Adipose tissue (tissue), 3 donors: Measurements from ENCODE around the gene IRAK3. TPM values are rescaled to one million over a fixed set of nuclear protein-coding genes. Genes with fewer than 3 reads are reported as not detected.

ENCODE experiments used
- H3K27ac ChIP-seq: one replicate; pipeline ENCODE4 v1.5.1; 2013; ENCODE audit warnings: low read depth, low read length
- WGBS, 3 donors: extraction: QIAGEN DNeasy Blood & Tissue Kit; methylation state at CpG; one replicate each; pipeline ENCODE4 v1.1.7; 2013; 5-methylcytosine and 5-hydroxymethylcytosine counted together
- polyA plus RNA-seq, 3 donors: library from polyadenylated mRNA; stranded (reverse); fragments of 200-250 nt; gene quantifications; one replicate each; pipeline ENCODE4 v1.2.3, GENCODE V29; 2013
- donor health status: healthy with polysubstance abuse.
- donor health status: Bipolar disorder and iron deficiency.
- donor health status: healthy.

The IRAK3 gene, protein sequence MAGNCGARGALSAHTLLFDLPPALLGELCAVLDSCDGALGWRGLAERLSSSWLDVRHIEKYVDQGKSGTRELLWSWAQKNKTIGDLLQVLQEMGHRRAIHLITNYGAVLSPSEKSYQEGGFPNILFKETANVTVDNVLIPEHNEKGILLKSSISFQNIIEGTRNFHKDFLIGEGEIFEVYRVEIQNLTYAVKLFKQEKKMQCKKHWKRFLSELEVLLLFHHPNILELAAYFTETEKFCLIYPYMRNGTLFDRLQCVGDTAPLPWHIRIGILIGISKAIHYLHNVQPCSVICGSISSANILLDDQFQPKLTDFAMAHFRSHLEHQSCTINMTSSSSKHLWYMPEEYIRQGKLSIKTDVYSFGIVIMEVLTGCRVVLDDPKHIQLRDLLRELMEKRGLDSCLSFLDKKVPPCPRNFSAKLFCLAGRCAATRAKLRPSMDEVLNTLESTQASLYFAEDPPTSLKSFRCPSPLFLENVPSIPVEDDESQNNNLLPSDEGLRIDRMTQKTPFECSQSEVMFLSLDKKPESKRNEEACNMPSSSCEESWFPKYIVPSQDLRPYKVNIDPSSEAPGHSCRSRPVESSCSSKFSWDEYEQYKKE
- 10 to 100 TPM in 2 of 3 donors, 1 to 10 TPM in 1; 1.9 to 17.0 (median 14.5) TPM for polyA plus RNA-seq

DNA sequence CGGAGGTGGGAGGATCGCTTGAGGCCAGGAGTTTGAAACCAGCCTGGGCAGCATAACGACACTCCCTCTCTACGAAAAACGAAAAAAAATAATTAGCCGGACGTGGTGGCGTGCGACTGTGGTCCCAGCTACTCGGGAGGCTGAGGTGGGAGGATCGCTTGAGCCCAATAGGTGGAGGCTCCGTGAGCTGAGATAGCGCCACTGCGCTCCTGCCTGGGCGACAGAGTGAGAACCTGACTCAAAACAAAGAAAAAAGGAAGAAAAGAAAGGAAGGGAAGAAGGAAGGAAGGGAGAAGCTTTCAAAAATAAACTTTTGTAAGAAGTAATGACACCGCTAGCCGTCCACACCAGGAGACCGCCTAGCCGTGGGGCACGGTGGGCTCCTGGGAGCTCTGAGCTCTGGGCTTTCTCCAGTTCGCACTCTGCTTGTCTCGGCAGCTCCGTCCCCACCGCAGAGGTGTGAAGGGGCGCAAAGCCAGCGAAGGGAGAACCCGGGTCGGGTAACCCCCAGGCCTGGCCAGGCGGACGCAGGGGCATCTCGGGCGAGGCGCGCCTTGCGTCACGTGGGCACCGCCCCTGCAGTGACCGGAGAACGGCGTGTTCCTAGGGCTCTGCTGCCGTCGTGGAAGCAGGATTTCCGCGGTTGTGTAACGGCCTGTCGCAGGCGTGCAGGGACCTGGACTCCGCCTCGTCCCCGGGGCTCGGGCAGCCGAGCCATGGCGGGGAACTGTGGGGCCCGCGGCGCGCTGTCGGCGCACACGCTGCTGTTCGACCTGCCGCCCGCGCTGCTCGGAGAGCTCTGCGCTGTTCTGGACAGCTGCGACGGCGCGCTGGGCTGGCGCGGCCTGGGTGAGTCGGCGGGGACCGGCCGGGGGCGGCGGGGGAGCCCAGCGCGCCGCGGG lies at the start of gene IRAK3:
IRAK3 (plus strand) TSS at position 631 of the 902 bp plus-strand sequence; CDS start at position 717, 86 bp downstream.
- WGBS, 3 donors: 15 to 17% (median 16%) methylated on average over 81 to 82 of the region's 82 CpGs
- peak within 1 kb of the TSS; percentile 80 for H3K27ac ChIP-seq

DNA sequence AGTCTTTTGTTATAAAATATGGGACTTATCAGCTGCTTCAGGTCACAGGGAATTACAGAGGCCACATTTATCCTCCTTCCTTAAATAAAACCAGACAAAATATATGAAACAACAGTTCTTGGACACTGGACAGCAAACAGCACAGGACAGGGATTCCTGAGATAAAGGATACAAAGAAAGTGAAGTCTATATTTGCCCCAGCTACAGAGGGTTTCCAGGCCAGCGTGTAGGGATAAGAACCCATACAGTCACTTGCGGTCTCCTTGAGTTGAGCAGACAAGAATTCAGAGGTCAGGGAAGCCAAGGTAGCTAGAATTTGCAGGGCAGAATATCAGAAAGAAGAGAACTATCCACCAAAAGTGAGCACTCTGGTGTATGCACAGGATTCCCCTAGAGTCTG lies 49.7 kb upstream of the IRAK3 start:
- 96 to 100% (median 99%) methylated on average over 2 of the region's 2 CpGs for WGBS, 3 donors
- H3K27ac ChIP-seq: no peak overlapping the region

DNA sequence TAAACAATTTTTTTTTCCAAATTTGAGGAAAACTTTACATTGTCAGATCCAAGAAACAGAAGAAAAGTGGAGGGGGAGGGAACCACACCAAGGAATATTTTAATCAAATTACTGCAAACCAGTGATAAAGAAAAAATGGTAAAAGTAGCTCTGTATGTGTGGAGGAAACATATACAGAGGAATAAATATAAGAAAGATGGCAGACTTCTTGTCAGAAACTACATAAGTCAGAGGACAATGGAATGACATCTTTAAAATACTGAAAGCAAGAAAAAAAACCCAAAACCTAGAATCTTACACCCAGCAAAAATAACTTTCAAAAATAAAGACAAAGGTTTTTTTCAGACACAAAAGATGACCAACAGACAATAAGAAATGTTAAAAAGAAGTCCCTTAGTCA lies 48.3 kb upstream of the IRAK3 start:
- H3K27ac ChIP-seq: no peak overlapping the region

DNA sequence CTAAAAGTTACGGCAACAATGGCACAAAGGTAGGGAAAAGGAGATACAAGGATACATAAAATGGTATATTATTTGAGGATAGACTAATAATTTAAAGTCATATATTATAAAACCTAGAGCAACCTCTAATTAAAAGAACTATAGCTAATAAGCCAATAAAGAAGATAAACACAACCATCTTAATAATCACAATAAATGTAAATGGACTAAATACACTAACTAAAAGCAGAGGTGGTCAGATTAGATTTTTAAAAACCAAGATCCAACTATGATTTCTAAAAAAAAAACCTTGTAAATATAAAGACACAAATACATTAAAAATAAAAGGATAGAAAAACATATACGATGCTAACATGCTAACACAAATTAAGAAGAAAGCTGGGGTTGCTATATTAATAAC lies 47.7 kb upstream of the IRAK3 start:
- WGBS, 3 donors: 98 to 99% (median 98%) methylated on average over 2 of the region's 2 CpGs
- H3K27ac ChIP-seq: no peak overlapping the region

DNA sequence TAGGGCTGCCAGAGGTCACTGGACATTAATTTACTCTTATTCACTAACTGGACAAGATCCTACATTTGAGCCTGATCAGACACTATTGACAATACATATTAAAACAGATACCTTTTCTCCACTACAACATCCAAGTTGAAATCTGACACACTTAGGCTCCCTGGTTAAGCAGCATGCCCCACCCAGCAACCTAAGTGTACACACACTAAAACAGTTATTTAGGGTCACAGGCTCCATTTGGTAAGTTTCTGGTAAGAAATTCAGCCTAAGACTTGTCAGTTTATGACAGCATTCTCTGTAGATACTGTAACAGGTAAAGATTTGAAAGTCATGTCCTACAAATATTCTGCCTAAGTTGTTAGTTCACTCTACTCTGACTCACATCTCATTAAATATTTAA lies 46.2 kb upstream of the IRAK3 start:
- no peak overlapping the region for H3K27ac ChIP-seq

DNA sequence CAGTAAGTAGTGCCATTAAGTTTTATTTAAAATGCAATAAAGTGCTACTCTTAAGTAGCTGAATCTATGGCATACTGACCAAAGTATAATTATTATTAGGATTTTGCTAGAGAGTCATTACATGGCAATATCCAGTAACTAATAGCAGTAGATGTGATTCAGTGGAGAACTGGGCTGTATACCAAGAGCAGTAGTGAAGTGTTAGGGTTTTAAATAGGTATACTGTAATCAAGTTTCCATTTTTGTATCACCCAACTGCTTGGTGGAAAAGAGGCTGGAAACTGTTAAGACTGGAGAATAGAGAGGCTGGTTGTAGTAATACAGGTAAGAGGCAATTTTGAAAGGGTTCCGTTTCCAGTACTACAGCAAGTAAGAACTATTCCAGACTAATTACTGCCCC lies 45.1 kb upstream of the IRAK3 start:
- no peak overlapping the region for H3K27ac ChIP-seq
- WGBS, 3 donors: 94 to 100% (median 97%) methylated on average over 1 of the region's 1 CpG

DNA sequence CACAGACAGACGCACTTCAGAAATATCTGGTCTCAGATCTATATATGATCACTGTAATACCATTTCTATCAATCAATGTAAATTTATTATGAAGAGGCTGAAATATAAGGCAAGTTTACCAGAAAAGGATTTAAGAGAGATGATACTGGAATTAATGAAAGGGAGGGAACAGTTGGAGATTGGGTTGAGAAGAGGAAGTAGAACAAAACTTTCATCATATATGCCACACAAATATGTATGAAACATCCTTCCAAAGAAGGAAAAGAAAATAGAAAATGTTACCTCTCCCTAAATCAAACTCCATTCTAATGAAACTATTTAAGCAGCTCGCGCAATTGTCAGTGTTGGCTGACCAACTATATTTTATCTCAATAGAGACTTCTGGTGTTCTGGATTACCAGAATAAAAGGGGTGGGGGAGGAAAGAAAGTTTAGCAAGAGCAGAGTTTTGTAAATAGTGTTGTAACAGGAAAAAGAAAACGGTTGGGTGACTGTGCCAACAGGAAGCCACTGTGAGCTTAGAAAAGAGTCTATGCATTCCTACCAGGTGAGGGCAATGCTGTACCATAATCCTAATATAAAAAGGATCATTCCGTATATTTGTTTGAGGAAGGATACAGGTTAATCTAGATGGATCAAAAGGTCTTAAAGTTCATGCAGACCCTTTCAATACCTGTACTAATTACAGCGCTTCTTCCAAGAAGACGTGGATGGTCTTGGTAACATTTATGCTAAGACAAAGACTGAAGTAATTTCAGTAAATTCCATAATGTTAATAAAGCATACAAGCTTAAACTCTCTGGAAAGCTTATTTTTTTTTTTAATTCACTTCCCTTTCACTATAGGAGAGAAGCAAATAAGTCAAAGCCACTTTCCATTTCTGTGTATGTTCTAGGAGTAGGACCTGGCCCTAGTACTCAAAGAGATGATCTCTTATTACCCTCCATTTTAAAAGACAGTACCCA lies 43.9 kb upstream of the IRAK3 start:
- H3K27ac ChIP-seq: no peak overlapping the region
- WGBS, 3 donors: 23 to 53% (median 31%) methylated on average over 7 of the region's 7 CpGs

DNA sequence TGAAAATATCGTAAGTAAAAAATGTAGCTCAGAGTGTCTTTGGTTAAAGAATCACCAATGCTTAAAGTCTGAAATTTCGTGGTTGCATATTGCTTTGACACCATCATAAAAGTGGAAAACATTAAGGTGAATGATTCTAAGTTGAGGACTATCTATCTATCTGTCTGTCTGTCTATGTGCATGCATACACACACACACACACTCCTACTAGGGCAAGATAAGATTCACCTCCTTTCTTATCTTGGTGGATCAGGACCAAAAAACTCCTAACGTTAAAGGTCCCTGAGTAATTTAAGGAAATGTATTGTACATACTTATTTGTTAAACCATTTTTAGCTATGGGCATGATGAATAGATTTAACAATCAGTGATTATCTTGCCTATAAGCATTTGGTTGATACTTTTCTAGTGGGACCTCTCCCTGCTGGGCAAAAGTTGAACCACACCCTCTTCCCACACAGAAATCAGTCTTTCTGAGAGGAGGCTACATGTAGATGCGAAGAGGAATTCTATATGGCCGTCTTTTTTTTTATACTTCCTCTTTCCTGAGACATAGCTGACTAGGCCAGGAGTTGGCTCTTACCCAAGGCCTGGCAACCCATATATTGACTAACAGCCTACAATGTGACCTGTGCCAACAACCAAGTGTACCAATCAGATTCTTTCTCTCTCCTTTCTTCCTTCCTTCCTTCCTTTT lies 39.2 kb upstream of the IRAK3 start:
- H3K27ac ChIP-seq: no peak overlapping the region
- 62 to 81% (median 70%) methylated on average over 5 of the region's 5 CpGs for WGBS, 3 donors

DNA sequence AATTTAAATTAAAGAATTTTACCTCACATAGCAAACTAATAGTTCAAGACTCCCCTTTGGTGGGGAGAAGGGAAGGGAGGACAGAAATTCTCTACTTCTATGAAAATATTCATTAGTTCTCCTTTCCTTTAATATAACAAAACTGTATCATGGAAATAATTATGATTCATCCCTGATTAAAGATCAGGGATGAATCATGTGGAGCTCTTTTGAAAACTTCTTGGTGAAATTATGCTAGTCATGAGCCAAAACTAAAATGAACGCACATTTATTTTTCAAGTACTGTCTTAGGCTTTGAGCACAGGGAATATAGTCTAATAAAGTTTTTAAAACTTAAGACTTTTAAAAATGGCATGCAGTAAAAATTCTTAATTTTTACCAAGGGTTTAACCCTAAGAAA lies 36.3 kb upstream of the IRAK3 start:
- H3K27ac ChIP-seq: no peak overlapping the region
- WGBS, 3 donors: 67 to 92% (median 69%) methylated on average over 1 of the region's 1 CpG

DNA sequence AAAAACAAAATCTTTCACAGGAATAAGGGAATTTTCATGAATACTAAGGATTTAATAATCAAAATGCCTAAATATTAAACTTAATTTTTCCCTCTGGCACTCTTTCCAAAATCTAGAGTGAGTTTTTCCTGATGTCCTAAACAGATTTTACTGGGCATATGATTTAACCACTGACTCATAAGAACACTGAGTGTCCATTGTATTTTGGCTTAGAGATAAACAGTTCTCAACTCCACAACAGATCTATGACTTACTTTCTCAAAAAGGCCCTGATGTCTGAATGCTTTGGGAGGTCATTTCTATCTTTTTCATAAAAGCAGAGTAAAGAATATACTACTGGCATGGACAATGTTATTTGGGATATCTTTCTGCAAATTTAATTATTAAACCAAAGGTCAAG lies 34.2 kb upstream of the IRAK3 start:
- no peak overlapping the region for H3K27ac ChIP-seq

DNA sequence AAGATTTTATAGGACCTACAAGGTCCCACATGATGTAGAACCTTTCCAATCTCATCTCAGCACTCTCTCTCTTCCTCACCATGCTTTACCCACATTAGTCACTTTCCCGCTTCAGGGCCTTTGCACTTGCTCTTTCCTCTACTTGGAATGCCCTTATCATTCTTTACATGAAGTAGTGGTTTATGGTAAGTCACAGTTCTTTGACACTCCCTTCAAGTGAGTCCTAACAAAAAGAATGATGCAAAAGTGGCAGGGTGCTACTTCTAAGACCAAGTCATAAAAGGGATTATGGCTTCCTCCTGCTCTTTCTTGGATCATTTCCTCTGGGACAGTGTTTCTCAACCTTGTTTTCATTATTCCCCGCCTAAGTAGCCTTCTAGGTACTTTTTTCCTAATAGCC lies 32.4 kb upstream of the IRAK3 start:
- 85 to 96% (median 90%) methylated on average over 2 of the region's 2 CpGs for WGBS, 3 donors

DNA sequence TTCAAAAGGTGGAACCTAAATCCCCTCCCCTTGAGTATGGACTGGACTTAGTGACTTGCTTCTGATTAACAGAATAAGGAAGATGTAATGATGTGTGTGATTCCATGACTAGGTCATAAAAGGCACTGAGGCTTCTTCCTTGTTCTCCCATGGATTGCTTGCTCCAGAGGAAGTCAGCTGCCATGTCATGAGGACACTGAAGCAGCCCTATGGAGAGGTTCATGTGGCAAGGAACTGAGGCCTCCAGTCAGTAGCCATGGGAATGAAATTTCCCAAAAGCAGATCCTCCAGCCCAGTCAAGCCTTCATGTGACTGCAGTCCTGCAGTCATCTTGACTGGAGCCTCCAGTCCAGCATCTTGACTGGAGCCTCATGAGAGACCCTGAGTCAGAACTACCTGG lies 29.9 kb upstream of the IRAK3 start:
- no peak overlapping the region for H3K27ac ChIP-seq

More for the DNA sequence above, 32.4 kb upstream of the IRAK3 start:
- H3K27ac ChIP-seq: no peak overlapping the region

DNA sequence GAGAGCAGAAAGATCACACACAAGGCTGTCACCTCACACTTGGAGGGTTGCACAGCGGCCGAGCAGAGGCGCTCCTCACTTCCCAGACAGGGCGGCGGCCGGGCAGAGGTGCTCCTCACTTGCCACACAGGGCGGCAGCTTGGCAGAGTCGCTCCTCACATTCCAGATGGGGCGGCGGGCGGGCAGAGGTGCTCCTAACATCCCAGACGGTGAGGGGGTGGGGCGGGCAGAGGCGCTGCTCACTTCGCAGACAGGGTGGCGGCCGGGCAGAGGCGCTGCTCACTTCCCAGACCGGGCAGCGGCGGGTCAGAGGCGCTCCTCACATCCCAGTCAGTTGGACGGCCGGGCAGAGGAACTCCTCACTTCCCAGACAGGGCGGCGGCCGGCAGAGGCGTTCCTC lies 28.3 kb upstream of the IRAK3 start:
- 94 to 96% (median 95%) methylated on average over 28 of the region's 28 CpGs for WGBS, 3 donors
- H3K27ac ChIP-seq: no peak overlapping the region

DNA sequence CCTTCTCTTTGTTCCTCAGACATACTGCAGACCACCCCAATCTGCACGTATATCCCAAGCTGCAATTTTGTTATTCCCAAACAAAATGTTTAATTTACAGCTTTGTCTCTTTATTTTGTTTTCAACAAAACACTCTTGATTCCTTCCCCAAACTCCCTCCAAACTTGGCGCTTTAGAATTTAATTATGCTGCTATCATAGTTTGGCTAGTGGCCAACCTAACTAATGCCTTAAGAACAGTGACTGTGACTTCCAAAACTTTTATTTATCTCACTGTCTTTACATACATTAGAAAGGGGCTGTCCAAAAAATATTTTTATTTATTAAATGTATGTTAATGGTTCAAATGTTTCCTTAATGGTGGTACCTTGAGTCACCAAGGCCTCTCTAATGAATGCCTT lies 26.3 kb upstream of the IRAK3 start:
- 79 to 83% (median 83%) methylated on average over 2 of the region's 2 CpGs for WGBS, 3 donors

DNA sequence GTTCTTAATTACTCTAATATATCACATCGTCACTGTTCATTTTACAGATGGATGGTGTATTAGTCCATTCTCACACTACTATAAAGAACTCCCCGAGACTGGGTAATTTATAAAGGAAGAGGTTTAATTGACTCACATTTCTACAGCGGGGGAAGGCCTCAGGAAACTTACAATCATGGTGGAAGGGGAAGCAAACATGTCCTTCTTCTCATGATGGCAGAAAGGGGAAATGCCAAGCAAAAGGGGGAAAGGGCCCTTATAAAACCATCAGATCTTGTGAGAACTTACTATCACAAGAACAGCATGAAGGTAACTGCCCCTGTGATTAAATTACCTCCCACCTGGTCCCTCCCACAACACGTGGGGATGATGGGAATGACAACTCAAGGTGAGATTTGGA lies 25.7 kb upstream of the IRAK3 start:
- 54 to 73% (median 68%) methylated on average over 4 of the region's 4 CpGs for WGBS, 3 donors
- no peak overlapping the region for H3K27ac ChIP-seq

More for the DNA sequence above, 26.3 kb upstream of the IRAK3 start:
- H3K27ac ChIP-seq: no peak overlapping the region

DNA sequence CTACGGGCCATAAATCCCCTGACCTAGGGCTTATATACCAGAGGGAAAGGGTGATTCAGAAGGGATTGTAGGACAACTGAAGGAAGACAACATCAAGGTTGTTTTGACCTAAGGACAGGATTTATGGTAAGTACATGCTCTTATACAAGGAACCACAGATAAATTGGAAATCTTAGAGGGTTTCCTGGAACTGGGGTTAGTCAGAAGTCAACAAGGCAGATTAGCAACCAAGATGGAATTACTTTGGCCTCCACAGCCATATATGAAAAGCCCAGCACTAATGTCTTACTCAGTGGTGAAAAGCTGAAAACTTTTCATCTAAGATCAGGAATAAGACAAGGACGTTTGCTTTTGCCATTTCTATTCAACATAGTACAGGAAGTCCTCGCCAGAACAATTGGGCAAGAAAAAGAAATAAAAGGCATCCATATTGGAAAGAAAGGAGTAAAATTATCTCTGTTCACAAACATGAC lies 24.6 kb upstream of the IRAK3 start:
- H3K27ac ChIP-seq: no peak overlapping the region
- WGBS, 3 donors: 82 to 91% (median 85%) methylated on average over 3 of the region's 3 CpGs

DNA sequence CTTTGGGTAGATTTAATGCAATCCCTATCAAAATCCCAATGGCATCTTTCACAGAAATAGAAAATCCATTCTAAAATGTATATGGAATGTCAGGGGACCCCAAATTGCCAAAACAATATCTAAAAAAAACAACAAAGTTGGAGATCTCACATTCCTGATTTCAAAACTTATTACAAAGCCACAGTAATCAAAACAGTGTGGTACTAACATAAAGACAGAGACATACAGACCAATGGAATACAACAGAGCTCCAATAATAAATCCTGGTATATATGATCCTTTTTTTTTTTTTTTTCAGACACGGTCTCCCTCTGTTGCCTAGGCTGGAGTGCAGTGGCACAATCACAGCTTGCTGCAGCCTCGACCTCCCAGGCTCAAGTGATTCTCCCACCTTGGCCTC lies 23.9 kb upstream of the IRAK3 start:
- WGBS, 3 donors: 94 to 100% (median 98%) methylated on average over 2 of the region's 2 CpGs
- no peak overlapping the region for H3K27ac ChIP-seq

DNA sequence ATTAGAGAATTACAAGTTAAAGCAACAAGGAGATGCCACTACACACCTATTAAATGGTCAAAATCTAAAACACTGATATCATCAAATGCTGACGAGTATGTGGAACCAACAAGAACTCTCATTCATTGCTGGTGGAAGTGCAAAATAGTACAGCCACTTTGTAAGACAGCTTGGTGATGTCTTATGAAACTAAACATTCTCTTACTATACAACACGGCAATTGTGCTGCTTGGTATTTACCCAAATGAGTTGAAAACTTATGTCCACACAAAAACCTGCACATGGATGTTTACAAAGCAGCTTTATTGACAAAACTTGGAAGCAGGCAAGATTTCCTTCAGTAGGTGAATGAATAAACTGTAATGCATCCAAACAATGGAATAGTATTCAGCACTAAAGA lies 22.5 kb upstream of the IRAK3 start:
- WGBS, 3 donors: 84 to 96% (median 90%) methylated on average over 2 of the region's 2 CpGs
- H3K27ac ChIP-seq: no peak overlapping the region
